Cardiac fibroblast (primary cell): ENCODE data around the gene TMEM158.

Source experiments
- DNase-seq, 2 donors: peaks; one replicate each; pipeline versions ENCODE4 v3.0.0 to v3.0.0-alpha.2; 2010; ENCODE audit warnings: low read depth in 2 of 2
- H3K4me3 ChIP-seq, 2 donors: replicated peaks in 1 of 2; 1 replicate in 1 of 2; 2 replicates in 1 of 2; pipeline ENCODE4 v1.5.1; 2011; ENCODE audit warnings: low read depth in 2 of 2, low read length in 2 of 2, mild to moderate bottlenecking in 2 of 2, moderate library complexity in 1 of 2
- CTCF ChIP-seq: IDR thresholded peaks from one replicate; pipeline ENCODE4 v1.5.1; 2011; ENCODE audit warnings: low read depth, mild to moderate bottlenecking, low read length, inconsistent platforms

Gene TMEM158

GRCh38 chr3:45223889-45224727 lies 2.0 kb downstream of the TMEM158 start:
- DNase-seq, result peak; percentile 26 to 46
- no peak for TF ChIP-seq CTCF
- peak overlapping the region; percentile 63 to 68 for H3K4me3 ChIP-seq

- no peak for TF ChIP-seq CTCF
- no peak overlapping the region for H3K4me3 ChIP-seq
- DNase-seq, result no peak
These were observed 6.4 kb downstream of the TMEM158 start for GRCh38 chr3:45219694-45220093.

GRCh38 chr3:45218578-45219390 lies 7.3 kb downstream of the TMEM158 start:
- no peak for TF ChIP-seq CTCF
- DNase-seq, result peak; percentile 47 to 74
- no peak overlapping the region for H3K4me3 ChIP-seq

GRCh38 chr3:45216021-45216609 lies 10.0 kb downstream of the TMEM158 start:
- no peak for DNase-seq
- no peak overlapping the region for H3K4me3 ChIP-seq
- TF ChIP-seq CTCF, result no peak

GRCh38 chr3:45215466-45215865 lies 10.6 kb downstream of the TMEM158 start:
- no peak for TF ChIP-seq CTCF

GRCh38 chr3:45214061-45214680 lies 11.9 kb downstream of the TMEM158 start:
- no peak overlapping the region for H3K4me3 ChIP-seq
- no peak for DNase-seq
- no peak for TF ChIP-seq CTCF

More at GRCh38 chr3:45215466-45215865, 10.6 kb downstream of the TMEM158 start:
- no peak for DNase-seq
- no peak overlapping the region for H3K4me3 ChIP-seq
